ENCODE data around the gene IFITM10.

Gene IFITM10

GRCh38 chr11:1745701-1746320 is 4.6 kb downstream of the IFITM10 start:
- Histone ChIP-seq H2AFZ (ENCODE audit: low read depth, low read length, severe bottlenecking) (no peak overlapping the region), H3F3A (ENCODE audit: insufficient read depth) (no peaks in the 10 kb centered on the region), H3K4me2 (ENCODE audit: low read depth, low read length, poor library complexity, severe bottlenecking) (no peak overlapping the region), H3K9me3 (ENCODE audit: insufficient read depth, low read length) (no peaks in the 10 kb centered on the region), H3K36me3 (ENCODE audit: low read length) (no peaks in the 10 kb centered on the region), H3K4me3 (ENCODE audit: insufficient read depth, low read length, poor library complexity, severe bottlenecking) (no peak overlapping the region), H4K20me1 (ENCODE audit: low read depth, low read length) (no peaks in the 10 kb centered on the region), H3K79me2 (ENCODE audit: insufficient read depth, low read length) (no peaks in the 10 kb centered on the region), H3K9me2 (replicated peaks; ENCODE audit: insufficient read depth, low read length) (no peaks in the 10 kb centered on the region), H3K27me3 (ENCODE audit: low read length) (no peaks in the 10 kb centered on the region), H3K9ac (ENCODE audit: low read length) (no peak overlapping the region), H3K27ac (ENCODE audit: low read depth, low read length) (no peak overlapping the region)
- TF ChIP-seq EZH2phosphoT487 (conservative IDR thresholded peaks at IDR 0.05; ENCODE audit: low read length) (no peak), CTCF (IDR thresholded peaks at IDR 0.05; ENCODE audit: insufficient read depth, low read length, poor library complexity, severe bottlenecking) (no peak)

GRCh38 chr11:1744891-1745700 is 5.3 kb downstream of the IFITM10 start:
- Histone ChIP-seq H3K27ac (ENCODE audit: low read depth, low read length) (no peak overlapping the region), H3F3A (ENCODE audit: insufficient read depth) (no peaks in the 10 kb centered on the region), H3K36me3 (ENCODE audit: low read length) (no peaks in the 10 kb centered on the region), H3K4me3 (ENCODE audit: insufficient read depth, low read length, poor library complexity, severe bottlenecking) (no peak overlapping the region), H3K4me2 (ENCODE audit: low read depth, low read length, poor library complexity, severe bottlenecking) (no peak overlapping the region), H3K79me2 (ENCODE audit: insufficient read depth, low read length) (no peaks in the 10 kb centered on the region), H3K27me3 (ENCODE audit: low read length) (no peaks in the 10 kb centered on the region), H3K9me2 (replicated peaks; ENCODE audit: insufficient read depth, low read length) (no peaks in the 10 kb centered on the region), H4K20me1 (ENCODE audit: low read depth, low read length) (no peaks in the 10 kb centered on the region), H2AFZ (ENCODE audit: low read depth, low read length, severe bottlenecking) (no peak overlapping the region), H3K9ac (ENCODE audit: low read length) (no peak overlapping the region), H3K9me3 (ENCODE audit: insufficient read depth, low read length) (no peaks in the 10 kb centered on the region)
- TF ChIP-seq CTCF (IDR thresholded peaks at IDR 0.05; ENCODE audit: insufficient read depth, low read length, poor library complexity, severe bottlenecking), result no peak
- TF ChIP-seq EZH2phosphoT487 (conservative IDR thresholded peaks at IDR 0.05; ENCODE audit: low read length), result no peak

- H3K36me3 ChIP-seq (ENCODE audit: low read length), result no peaks in the 10 kb centered on the region
- no peak overlapping the region for H3K4me2 ChIP-seq (ENCODE audit: low read depth, low read length, poor library complexity, severe bottlenecking)
Measured at GRCh38 chr11:1744137-1744886, 6.1 kb downstream of the IFITM10 start.

More at GRCh38 chr11:1744137-1744886, 6.1 kb downstream of the IFITM10 start:
- Histone ChIP-seq H3K27ac (ENCODE audit: low read depth, low read length) (no peak overlapping the region), H3K9me3 (ENCODE audit: insufficient read depth, low read length) (no peaks in the 10 kb centered on the region), H3K27me3 (ENCODE audit: low read length) (no peaks in the 10 kb centered on the region), H3K4me3 (ENCODE audit: insufficient read depth, low read length, poor library complexity, severe bottlenecking) (no peak overlapping the region), H3F3A (ENCODE audit: insufficient read depth) (no peaks in the 10 kb centered on the region), H3K9me2 (replicated peaks; ENCODE audit: insufficient read depth, low read length) (no peaks in the 10 kb centered on the region), H4K20me1 (ENCODE audit: low read depth, low read length) (no peaks in the 10 kb centered on the region), H3K79me2 (ENCODE audit: insufficient read depth, low read length) (no peaks in the 10 kb centered on the region), H2AFZ (ENCODE audit: low read depth, low read length, severe bottlenecking) (no peak overlapping the region), H3K9ac (ENCODE audit: low read length) (no peak overlapping the region)
- TF ChIP-seq EZH2phosphoT487 (conservative IDR thresholded peaks at IDR 0.05; ENCODE audit: low read length), result no peak
- no peak for TF ChIP-seq CTCF (IDR thresholded peaks at IDR 0.05; ENCODE audit: insufficient read depth, low read length, poor library complexity, severe bottlenecking)
